Heart left ventricle (tissue), 16 donors: Measurements from ENCODE around the gene KRTAP10-6. TPM values are rescaled to one million over a fixed set of nuclear protein-coding genes. Genes with fewer than 3 reads are reported as not detected.

Source experiments
- ATAC-seq, 4 donors: fragments of 200-7000 bp; cut with Tn5 transposase; one replicate each; pipeline ENCODE4 v1.9.1; 2020 to 2022; ENCODE audit warnings: moderate library complexity in 4 of 4, mild to moderate bottlenecking in 3 of 4, moderate number of reproducible peaks in 1 of 4
- DNase-seq, 5 donors: peaks; one replicate each; pipeline ENCODE4 v3.0.0-alpha.2; 2020
- H3K27ac ChIP-seq, 12 donors: fragments of 200-600 bp; sonication (generic) in 4 of 12; one replicate each; pipeline versions ENCODE4 v1.5.0 to v1.8.0; 2016 to 2022; ENCODE audit warnings: mild to moderate bottlenecking in 2 of 12
- H3K27me3 ChIP-seq, 9 donors: fragments of 200-600 bp; sonication (generic) in 2 of 9; one replicate each; pipeline versions ENCODE4 v1.5.1 to v1.8.0; 2016 to 2022; ENCODE audit warnings: mild to moderate bottlenecking in 3 of 9
- H3K36me3 ChIP-seq, 9 donors: fragments of 200-600 bp; sonication (generic) in 2 of 9; one replicate each; pipeline versions ENCODE4 v1.5.0 to v1.8.0; 2018 to 2022; ENCODE audit warnings: mild to moderate bottlenecking in 2 of 9
- H3K4me1 ChIP-seq, 12 donors: fragments of 200-600 bp; sonication (generic) in 4 of 12; one replicate each; pipeline versions ENCODE4 v1.5.0 to v1.8.0; 2016 to 2022; ENCODE audit warnings: mild to moderate bottlenecking in 3 of 12
- H3K4me3 ChIP-seq, 12 donors: fragments of 200-600 bp; sonication (generic) in 4 of 12; one replicate each; pipeline versions ENCODE4 v1.5.0 to v1.8.0; 2017 to 2022; ENCODE audit warnings: mild to moderate bottlenecking in 9 of 12, moderate library complexity in 4 of 12
- H3K9me3 ChIP-seq, 12 donors: fragments of 200-600 bp; sonication (generic) in 4 of 12; one replicate each; pipeline versions ENCODE4 v1.5.0 to v1.8.0; 2016 to 2022; ENCODE audit warnings: mild to moderate bottlenecking in 1 of 12
- POLR2A ChIP-seq, 2 donors: fragments of 450-650 bp; IDR thresholded peaks; one replicate each; pipeline ENCODE4 v1.6.1; 2017; ENCODE audit warnings: antibody characterized with exemption in 2 of 2, mild to moderate bottlenecking in 2 of 2, moderate library complexity in 2 of 2
- WGBS, 4 donors: extraction: QIAGEN DNeasy Blood & Tissue Kit in 2 of 4; methylation state at CpG; one replicate each; pipeline versions ENCODE4 v1.1.5 to v1.1.7; 2013 to 2018; 5-methylcytosine and 5-hydroxymethylcytosine counted together
- intact Hi-C, 10 donors: fragments of 100-400 bp; cut with DNase I; formaldehyde crosslinking; loops; one replicate each; pipeline versions ENCODE4 v1.11.1 to v1.14.2; 2022
- polyA plus RNA-seq, 2 donors: library from polyadenylated mRNA; stranded (reverse); fragments of 200-250 nt; gene quantifications; one replicate each; pipeline ENCODE4 v1.2.3, GENCODE V29; 2013
- total RNA-seq, 9 donors: library from RNA; depleted of rRNA in 2 of 9; stranded (reverse); fragments of >200 nt in 2 of 9; fragmentation: NEBNext Ultra II Directional in 3 of 9; extraction: Animal tissue kit (Norgen Biotek cat#: 25700) in 3 of 9; gene quantifications; one replicate each; pipeline versions ENCODE4 v1.1.0 to v1.2.4, GENCODE V29; 2016 to 2023
- TF ChIP-seq, protein P1 (sequence below), 12 donors: fragments of 200-600 bp; sonication (generic) in 4 of 12; IDR thresholded peaks; one replicate each; pipeline versions ENCODE4 v1.5.0 to v1.8.0; 2018 to 2022; ENCODE audit warnings: antibody characterized with exemption in 12 of 12, mild to moderate bottlenecking in 5 of 12
- donor health status: ischemic (EF 13 %, LVEDD 7.1; RV severe dilation, severe dysfunction).
- donor health status: healthy with polysubstance abuse.
- donor health status: DM: no; HTN: yes; CAD: no.
- donor health status: DM: no; HTN: no; CAD: no.
- donor health status: ischemic (EF 25% LVEDD 6.9; RV normal size, moderate dysfunction).
- donor health status: ischemic (EF 25% LVEDD 5.7; RV mildly dilated, moderate dysfunction).
- donor health status: healthy.
- donor health status: DM: yes; HTN: yes; CAD: no.
- donor health status: ischemic (EF 35%, LVEDD 5.7; RV mildly dilated, moderate dysfunction).
- donor health status: nonischemic (EF 11% LVEDD 7.7; RV severe dilation, severe dysfunction).
- donor health status: DM: yes; HTN: yes; CAD: no.
- donor health status: PGD.
- donor health status: ischemic (EF 29% LVEDD 5.4; RV normal size, mild dysfunction).
- donor health status: nonischemic (EF 23%, LVEDD 6.1; RV moderate dilation, normal function).

The KRTAP10-6 gene
- total and polyA plus RNA-seq, 11 donors: not detected

DNA sequence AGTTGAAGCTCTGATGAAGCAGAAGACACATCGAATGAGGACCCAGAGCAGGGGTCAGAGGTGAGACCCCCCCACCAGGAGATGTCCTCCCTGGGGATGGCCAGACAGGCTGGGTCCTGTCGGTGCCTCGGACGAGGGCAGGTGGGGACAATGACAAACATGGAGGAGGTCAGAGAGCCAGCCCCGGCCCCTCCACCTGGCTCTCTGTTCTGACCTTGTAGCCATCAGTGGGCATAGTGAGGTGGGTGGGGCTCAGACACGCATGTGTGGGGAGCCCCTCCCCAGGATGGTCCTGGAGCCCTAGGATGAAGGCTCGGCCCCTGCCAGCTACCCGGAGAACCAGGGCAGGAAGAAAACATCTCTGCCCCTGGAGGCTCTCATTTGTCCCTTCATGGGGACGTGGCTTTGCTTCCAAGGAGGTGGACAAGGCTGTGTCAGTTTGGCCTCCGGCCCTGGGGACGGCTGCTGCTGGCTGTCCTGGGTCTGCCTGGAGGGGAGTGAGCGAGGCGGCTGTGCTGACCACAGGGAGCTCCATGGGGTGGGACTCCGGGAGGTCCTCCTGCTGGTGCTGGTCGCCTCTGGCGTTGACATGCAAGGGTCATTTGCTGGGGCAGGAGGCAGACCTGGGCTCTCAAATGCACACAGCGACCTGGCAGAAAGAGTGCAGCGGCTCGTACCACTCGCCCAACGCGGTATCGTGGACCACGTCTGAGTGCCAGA, 2.6 kb downstream of the KRTAP10-6 start:
- Histone ChIP-seq H3K36me3 (no peaks in the 10 kb centered on the region), H3K4me3 (no peak overlapping the region), H3K4me1 (peaks cover 0 to 9% (median 0%) of the 10 kb centered on the region in 12 donors), H3K27ac (no peak overlapping the region), H3K9me3 (peaks cover 0 to 3% (median 0%) of the 10 kb centered on the region in 12 donors), H3K27me3 (peaks cover 0 to 30% (median 0%) of the 10 kb centered on the region in 9 donors)
- ATAC-seq: peak in 1 of 4 donors; percentile 29
- no peak for TF ChIP-seq POLR2A (IDR thresholded peaks at IDR 0.05)
- TF ChIP-seq, protein P1, sequence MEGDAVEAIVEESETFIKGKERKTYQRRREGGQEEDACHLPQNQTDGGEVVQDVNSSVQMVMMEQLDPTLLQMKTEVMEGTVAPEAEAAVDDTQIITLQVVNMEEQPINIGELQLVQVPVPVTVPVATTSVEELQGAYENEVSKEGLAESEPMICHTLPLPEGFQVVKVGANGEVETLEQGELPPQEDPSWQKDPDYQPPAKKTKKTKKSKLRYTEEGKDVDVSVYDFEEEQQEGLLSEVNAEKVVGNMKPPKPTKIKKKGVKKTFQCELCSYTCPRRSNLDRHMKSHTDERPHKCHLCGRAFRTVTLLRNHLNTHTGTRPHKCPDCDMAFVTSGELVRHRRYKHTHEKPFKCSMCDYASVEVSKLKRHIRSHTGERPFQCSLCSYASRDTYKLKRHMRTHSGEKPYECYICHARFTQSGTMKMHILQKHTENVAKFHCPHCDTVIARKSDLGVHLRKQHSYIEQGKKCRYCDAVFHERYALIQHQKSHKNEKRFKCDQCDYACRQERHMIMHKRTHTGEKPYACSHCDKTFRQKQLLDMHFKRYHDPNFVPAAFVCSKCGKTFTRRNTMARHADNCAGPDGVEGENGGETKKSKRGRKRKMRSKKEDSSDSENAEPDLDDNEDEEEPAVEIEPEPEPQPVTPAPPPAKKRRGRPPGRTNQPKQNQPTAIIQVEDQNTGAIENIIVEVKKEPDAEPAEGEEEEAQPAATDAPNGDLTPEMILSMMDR (IDR thresholded peaks at IDR 0.05): no peak
- 70 to 81% (median 77%) methylated on average over 20 to 24 of the region's 24 CpGs for WGBS, 4 donors
- DNase-seq: no peak
- intact Hi-C loops: no loop called here

DNA sequence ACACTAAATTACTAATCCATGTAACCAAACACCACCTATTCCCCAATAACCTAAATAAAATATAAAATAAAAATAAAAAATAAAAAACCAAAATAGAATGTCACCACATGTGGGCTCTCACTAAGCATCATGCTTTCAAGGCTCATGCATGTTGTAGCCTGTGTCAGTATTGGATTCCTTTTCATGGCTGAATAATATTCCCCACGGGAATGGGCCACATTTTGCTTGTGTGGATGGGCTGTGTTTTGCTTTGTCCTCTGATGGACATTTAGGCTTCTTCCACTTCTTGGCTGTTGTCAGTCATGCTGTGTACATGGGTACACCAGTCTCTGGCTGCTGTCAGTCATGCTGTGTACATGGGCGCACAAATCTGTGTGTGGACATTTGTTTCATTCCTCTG, 3.2 kb downstream of the KRTAP10-6 start:
- DNase-seq (no peak), ATAC-seq (no peak)
- no peak overlapping the region for H3K27ac ChIP-seq
- peaks cover 0 to 3% (median 0%) of the 10 kb centered on the region in 12 donors for H3K9me3 ChIP-seq
- H3K4me3 ChIP-seq: no peak overlapping the region
- intact Hi-C loops: no loop called here
- H3K36me3 ChIP-seq: no peaks in the 10 kb centered on the region
- H3K4me1 ChIP-seq: peaks cover 0 to 9% (median 0%) of the 10 kb centered on the region in 12 donors
- no peak for TF ChIP-seq POLR2A (IDR thresholded peaks at IDR 0.05)
- TF ChIP-seq, protein P1 (IDR thresholded peaks at IDR 0.05): no peak
- H3K27me3 ChIP-seq: peaks cover 0 to 30% (median 0%) of the 10 kb centered on the region in 9 donors
- 85 to 100% (median 93%) methylated on average over 2 of the region's 2 CpGs for WGBS, 4 donors

DNA sequence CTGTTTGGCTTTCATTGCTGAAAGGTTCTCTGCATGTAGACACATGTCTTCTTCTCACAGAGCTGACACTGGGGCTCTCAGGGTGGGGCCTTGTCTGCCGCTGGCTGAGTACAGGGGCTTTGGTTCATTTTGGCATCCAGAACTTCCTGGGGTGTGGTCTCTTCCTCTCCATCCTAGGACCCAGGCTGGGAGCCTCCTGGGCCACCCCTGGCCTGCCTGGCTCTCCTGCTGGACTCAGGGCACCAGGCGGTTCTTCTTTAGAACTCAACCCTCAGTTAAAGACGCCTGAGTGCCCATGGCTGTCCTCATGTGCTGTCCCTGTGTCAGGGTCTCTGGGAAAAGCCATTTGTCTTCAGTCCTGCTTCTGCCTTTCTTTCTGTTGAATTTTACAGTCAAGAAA, 6.4 kb downstream of the KRTAP10-6 start:
- H3K36me3 ChIP-seq: no peaks in the 10 kb centered on the region
- no peak for DNase-seq
- H3K27ac ChIP-seq: no peak overlapping the region
- TF ChIP-seq, protein P1 (IDR thresholded peaks at IDR 0.05): no peak
- TF ChIP-seq POLR2A (IDR thresholded peaks at IDR 0.05): no peak
- ATAC-seq: no peak
- no peaks in the 10 kb centered on the region for H3K4me1 ChIP-seq
- 70 to 83% (median 79%) methylated on average over 3 of the region's 3 CpGs for WGBS, 4 donors
- no peak overlapping the region for H3K4me3 ChIP-seq
- intact Hi-C loops: no loop called here
- H3K9me3 ChIP-seq: peaks cover 0 to 15% (median 4%) of the 10 kb centered on the region in 12 donors
- H3K27me3 ChIP-seq: peaks cover 0 to 42% (median 0%) of the 10 kb centered on the region in 9 donors

DNA sequence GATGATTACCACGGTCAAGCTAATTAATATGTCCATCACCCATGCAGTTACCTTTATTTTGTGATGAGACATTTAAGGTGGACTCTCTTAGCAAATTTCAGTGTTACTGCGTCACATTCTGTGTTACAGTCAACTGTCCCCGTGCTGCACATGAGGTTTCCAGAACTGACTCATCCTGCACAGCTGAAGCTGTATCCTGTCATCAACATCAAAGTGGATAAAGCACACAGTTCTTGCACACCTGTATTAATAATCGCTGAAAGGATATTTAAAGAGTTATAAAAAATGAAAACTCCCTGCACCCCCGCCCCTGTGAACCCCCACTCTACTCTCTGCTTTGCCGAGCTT, 8.5 kb downstream of the KRTAP10-6 start:
- no peak for TF ChIP-seq POLR2A (IDR thresholded peaks at IDR 0.05)
- TF ChIP-seq, protein P1 (IDR thresholded peaks at IDR 0.05): no peak
- Histone ChIP-seq H3K4me1 (no peaks in the 10 kb centered on the region), H3K4me3 (no peak overlapping the region), H3K36me3 (no peaks in the 10 kb centered on the region), H3K27ac (no peak overlapping the region), H3K9me3 (peaks cover 0 to 19% (median 7%) of the 10 kb centered on the region in 12 donors), H3K27me3 (peaks cover 0 to 29% (median 0%) of the 10 kb centered on the region in 9 donors)
- 69 to 80% (median 78%) methylated on average over 6 of the region's 6 CpGs for WGBS, 4 donors
- intact Hi-C loops: no loop called here
- ATAC-seq (no peak), DNase-seq (no peak)
